WI38 (cell line): ENCODE measurements around the gene NUCKS1.

Experiments used
- H3K4me3 ChIP-seq: 2 replicates; pipeline ENCODE4 v1.5.1; 2011; ENCODE audit warnings: low read depth, mild to moderate bottlenecking, control low read depth, low read length
- TF ChIP-seq, protein P1 (sequence below): IDR thresholded peaks from 2 replicates; pipeline ENCODE4 v1.5.1; 2012; ENCODE audit warnings: low read depth, mild to moderate bottlenecking, control low read depth, low read length

Gene NUCKS1

DNA sequence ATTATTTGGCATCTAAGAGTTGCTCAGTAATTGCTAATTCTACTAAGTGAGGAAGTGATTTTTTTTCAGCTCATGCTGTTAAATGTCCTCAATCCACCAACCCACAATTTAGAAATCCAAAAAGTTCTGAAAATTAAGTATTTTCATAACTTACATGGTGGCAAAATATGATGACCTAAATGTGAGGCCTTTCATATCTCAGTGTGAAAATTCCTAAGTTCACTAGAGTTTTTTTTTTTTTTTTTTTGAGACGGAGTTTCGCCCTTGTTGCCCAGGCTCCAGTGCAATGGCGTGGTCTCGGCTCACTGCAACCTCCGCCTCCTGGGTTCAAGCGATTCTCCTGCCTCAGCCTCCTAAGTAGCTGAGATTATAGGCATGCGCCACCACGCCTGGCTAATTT lies 5.6 kb downstream of the NUCKS1 start:
- TF ChIP-seq, protein P1, sequence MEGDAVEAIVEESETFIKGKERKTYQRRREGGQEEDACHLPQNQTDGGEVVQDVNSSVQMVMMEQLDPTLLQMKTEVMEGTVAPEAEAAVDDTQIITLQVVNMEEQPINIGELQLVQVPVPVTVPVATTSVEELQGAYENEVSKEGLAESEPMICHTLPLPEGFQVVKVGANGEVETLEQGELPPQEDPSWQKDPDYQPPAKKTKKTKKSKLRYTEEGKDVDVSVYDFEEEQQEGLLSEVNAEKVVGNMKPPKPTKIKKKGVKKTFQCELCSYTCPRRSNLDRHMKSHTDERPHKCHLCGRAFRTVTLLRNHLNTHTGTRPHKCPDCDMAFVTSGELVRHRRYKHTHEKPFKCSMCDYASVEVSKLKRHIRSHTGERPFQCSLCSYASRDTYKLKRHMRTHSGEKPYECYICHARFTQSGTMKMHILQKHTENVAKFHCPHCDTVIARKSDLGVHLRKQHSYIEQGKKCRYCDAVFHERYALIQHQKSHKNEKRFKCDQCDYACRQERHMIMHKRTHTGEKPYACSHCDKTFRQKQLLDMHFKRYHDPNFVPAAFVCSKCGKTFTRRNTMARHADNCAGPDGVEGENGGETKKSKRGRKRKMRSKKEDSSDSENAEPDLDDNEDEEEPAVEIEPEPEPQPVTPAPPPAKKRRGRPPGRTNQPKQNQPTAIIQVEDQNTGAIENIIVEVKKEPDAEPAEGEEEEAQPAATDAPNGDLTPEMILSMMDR = no peak
- no peak overlapping the region for H3K4me3 ChIP-seq

DNA sequence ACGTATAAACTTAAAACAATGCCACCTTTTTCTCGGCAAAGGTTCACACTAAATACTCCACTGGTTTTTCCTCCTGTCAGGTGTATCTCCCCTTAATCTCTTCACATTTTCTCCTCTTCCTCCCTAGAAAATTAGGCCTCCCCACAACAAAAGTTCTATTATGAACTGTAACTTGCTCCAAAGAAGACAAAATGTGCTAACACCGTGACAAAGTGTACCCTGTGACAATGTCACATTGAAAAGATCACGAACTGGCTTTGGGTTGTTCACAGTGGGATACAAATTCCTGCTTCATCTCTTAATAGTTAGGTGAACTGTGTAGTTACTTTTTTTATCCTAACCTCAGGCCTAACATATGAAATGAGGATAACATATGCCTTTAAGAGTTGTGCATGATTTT lies 6.0 kb downstream of the NUCKS1 start:
- no peak overlapping the region for H3K4me3 ChIP-seq

GRCh38 chr1:205741681-205742080 lies 8.3 kb downstream of the NUCKS1 start:
- TF ChIP-seq, protein P1 = no peak
- no peak overlapping the region for H3K4me3 ChIP-seq

More for the DNA sequence above, 6.0 kb downstream of the NUCKS1 start:
- TF ChIP-seq, protein P1 = no peak

DNA sequence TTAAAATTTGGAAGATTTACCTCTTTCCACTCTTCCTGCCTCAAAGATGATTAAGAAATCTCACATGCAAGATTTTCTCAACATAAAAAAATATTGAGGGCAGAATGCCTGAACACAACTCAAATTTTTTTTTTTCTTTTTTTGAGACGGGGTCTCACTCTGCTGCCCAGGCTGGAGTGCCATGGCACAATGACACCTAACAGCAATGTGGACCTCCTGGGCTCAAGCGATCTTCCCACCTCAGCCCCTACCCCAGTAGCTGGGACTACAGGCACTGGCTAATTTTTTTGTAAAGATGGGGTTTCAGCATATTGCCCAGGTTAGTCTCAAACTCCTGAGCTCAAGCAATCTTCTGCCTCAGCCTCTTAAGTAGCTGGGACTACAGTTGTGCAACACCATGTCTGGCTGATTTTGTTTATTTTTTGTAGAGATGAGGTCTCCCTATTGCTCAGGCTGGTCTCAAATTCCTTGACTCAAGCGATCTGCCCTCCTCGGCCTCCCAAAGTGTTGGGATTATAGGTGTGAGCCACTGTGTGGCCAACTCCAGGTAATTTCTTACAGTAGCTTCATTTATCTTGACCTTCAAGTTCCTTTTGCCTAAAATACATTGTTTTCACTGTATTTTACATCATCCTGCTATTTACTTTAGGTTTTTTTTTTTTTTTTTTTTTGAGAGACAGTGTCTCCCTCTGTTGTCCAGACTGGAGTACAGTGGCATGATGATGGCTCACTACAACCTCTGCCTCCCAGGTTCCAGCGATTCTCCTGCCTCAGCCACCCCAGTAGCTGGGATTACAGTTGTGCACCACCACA lies 10.4 kb downstream of the NUCKS1 start:
- TF ChIP-seq, protein P1 = no peak
- no peak overlapping the region for H3K4me3 ChIP-seq

DNA sequence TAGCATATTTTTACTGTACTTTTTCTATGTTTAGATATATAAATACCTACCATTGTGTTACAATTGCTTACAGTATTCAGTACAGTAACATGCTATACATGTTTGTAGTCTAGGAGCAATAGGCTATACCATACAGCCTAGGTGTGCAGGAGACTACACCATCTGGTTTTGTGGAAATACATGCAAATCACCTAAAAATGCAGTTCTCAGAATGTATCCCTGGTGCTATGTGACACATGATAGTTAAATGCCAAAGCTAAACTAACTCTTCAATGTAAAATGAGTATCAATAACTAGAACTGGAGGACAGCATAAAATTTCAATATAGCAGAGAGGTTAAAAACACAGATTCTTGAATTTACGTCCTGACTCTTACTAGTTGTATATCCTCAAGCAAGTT lies 14.8 kb downstream of the NUCKS1 start:
- no peak overlapping the region for H3K4me3 ChIP-seq
- TF ChIP-seq, protein P1 = no peak

DNA sequence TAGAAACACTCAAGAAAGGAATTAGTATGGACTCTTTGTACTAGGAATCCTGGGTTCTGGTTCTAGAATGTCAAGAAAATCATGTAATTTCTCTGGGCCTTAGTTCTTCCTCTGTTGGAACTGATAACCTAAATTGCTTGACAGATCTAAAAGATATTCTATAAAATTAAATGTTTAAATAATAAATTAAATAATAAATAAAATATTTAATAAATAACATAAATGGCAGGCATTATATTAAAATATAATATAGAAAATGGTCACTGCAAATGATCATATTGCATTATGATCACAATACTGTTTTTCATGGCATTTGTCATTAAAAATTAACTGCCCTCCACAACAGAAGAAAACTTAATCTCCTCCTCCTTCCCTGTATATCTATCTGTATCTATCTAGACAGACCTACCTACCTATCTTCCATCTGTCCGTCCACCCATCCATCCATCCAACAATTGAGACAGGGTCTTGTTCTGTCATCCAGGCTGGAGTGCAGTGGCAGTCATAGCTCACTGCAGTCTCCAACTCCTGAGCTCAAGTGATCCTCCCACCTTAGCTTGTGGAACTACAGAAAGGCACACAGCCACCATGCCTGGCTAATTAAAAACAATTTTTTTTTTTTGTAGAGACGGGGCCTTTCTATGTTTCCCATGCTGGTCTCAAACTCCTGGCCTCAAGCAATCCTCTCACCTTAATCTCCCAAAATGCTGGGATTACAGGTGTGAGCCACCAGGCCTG lies 16.4 kb downstream of the NUCKS1 start:
- H3K4me3 ChIP-seq = no peak overlapping the region
- TF ChIP-seq, protein P1 = no peak
